Fibroblast of mammary gland (primary cell): ENCODE results near the gene CLDN6.
"Not testable (repeated sequence)": the region's sequence is repeated elsewhere in the genome, so short reads cannot be mapped to it uniquely, and the experiment has no call there.

ENCODE experiments used
- DNase-seq: peaks from one replicate; pipeline ENCODE4 v3.0.0-alpha.2; 2010; ENCODE audit warnings: low read depth
- H3K4me3 ChIP-seq: 2 replicates; pipeline ENCODE4 v1.5.1; 2011; ENCODE audit warnings: low read depth, mild to moderate bottlenecking, low read length, moderate library complexity; ENCODE audit not compliant: control insufficient read depth
- TF ChIP-seq, protein P1 (sequence below): conservative IDR thresholded peaks from 2 replicates; pipeline ENCODE4 v1.5.1; 2011; ENCODE audit warnings: low read depth, low read length, inconsistent platforms; ENCODE audit not compliant: control insufficient read depth, insufficient read depth

Gene CLDN6

DNA sequence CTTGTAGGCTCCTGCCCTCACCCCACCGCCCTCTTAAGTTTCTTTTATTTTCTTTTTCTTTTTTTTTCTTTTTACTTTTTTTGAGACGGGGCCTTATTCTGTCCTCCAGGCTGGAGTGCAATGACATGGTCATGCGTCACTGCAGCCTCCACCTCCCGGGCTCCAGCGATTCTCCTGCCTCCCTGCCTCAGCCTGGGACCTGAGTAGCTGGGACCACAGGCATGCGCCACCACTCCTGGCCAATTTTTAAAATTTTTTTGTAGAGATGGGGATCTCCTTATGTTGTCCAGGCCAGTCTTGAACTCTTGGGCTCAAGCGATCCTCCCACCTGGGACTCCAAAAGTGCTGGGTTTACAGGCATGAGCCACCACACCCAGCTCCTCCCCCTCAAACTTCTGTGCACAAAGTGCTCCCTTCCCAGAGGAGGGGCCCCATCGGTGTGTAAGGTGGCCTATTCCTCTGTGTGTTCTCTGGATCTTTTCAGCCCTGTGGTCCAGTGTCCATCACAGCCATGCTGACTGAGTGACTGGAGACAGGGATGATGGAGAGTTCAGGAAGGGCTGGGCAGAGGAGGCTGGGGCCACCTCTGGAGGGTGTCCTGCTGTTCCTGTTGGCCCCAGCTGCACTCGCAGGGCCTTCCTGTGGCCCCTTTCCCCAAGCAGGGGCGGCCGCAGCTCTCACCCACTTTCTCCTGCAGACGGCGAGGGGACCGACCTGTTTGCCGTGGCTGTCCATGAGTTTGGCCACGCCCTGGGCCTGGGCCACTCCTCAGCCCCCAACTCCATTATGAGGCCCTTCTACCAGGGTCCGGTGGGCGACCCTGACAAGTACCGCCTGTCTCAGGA is 38.6 kb upstream of the CLDN6 start:
- H3K4me3 ChIP-seq = no peak overlapping the region
- no peak for DNase-seq
- TF ChIP-seq, protein P1, sequence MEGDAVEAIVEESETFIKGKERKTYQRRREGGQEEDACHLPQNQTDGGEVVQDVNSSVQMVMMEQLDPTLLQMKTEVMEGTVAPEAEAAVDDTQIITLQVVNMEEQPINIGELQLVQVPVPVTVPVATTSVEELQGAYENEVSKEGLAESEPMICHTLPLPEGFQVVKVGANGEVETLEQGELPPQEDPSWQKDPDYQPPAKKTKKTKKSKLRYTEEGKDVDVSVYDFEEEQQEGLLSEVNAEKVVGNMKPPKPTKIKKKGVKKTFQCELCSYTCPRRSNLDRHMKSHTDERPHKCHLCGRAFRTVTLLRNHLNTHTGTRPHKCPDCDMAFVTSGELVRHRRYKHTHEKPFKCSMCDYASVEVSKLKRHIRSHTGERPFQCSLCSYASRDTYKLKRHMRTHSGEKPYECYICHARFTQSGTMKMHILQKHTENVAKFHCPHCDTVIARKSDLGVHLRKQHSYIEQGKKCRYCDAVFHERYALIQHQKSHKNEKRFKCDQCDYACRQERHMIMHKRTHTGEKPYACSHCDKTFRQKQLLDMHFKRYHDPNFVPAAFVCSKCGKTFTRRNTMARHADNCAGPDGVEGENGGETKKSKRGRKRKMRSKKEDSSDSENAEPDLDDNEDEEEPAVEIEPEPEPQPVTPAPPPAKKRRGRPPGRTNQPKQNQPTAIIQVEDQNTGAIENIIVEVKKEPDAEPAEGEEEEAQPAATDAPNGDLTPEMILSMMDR = no peak

DNA sequence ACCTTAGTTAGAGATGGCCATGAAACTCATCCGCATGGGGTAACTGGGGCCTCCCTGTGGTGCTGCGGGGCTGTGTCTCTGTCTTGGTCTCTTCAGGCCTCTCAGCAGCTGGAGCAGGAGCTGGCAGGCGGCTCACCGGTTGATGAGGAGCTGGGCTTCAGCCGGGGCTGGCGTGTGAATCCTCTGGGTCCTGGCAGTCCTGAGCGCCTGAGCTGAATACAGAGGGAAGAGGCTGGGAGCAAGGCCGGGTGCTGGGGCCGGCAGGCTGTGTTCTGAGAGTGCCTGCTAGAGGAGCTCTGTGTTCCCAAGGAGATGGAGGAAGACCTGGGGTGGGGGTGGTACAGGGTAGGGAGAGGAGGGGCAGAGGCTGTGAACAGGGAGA is 37.7 kb upstream of the CLDN6 start:
- not testable (repeated sequence) for H3K4me3 ChIP-seq, DNase-seq

DNA sequence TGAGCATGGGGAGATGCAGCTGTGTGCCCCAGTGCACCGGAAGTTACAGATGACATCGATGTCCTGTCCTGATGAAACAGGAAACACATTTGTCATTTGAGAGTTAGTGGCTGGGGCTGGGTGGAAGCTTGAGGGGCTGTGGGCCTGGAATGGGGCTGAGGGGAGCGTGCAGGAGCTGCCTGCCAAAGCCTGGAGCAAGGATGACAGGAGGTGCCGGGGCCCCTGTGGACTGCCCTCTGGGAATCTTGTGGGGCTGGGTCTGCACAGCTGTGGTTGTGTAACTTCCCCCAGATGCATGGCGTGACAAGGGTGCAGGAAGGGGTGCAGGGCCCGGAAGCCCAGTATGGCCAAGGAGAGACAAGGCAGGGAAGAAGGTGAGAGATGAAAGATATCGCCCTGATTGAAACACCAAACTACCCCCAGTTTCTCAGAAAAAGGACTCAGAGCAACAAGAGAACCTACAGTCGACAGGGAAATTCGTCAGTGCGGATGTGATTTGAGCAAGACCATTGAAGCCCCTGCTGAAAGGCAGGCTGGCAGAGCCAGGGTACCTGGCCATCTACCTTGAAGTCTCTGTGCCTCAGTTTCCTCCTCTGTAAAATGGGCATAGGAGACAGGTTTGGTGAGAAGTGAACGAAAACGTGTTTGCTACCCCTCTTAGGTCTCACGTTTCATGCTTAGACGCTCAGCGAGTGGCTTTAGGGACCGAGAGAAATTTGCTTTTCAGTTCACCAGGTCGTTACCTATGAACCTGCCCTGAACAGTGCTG is 37.2 kb upstream of the CLDN6 start:
- TF ChIP-seq, protein P1 = no peak
- DNase-seq = no peak
- no peak overlapping the region for H3K4me3 ChIP-seq

DNA sequence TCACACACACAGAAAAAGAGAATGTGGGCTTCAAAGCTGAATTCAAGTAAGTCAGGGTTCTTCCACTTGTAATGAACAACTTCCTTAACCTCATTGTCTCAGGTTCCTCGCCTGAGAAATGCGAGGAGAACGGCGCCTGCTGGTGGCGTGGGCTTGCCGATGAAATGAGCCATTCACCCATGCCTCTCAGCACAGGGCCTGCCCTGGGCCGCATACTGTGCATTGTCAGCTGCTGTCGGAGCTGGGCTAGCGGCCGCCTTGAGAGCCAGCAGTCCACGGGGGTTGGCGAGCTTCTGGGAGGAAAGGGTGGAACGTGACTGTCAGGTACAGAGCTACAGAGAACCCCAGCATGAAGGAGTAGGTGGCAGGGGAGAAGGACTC is 35.3 kb upstream of the CLDN6 start:
- not testable (repeated sequence) for DNase-seq, H3K4me3 ChIP-seq

DNA sequence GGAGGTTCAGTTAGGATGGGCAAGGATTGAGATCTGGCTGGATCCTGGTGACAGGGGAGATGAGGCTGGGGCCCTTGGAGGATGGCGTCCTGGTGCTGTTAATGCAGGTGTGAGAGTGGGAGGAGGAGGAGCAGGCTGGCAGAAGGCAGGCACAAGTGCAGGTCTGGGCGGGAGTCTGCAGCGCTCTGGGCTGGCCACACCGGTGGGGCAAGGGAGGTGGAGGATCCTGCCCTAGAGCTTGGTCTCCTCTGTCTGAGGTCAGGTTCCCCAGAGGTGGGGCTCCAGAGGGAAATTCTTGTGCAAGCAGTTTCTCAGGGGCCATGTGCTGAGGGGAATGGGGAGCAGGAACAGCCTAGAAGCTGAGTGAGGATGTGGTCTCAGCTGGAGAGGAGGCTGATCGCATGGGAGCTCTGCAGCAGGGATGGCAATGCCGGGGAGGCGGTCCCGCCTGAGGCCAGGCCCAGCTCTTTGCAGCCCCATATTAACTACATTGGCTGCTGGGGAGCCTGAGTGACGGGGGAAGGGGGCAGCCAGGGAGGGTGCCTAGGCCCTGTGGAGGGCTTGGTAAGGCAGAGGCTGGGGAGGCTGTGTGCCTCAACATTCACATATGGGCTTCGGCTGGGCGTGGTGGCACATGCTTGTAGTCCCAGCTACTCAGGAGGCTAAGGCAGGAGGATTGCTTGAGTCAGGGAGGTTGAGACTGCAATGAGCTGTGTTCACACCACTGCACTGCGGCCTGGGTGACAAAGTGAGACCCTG is 34.8 kb upstream of the CLDN6 start:
- not testable (repeated sequence) for DNase-seq, H3K4me3 ChIP-seq

DNA sequence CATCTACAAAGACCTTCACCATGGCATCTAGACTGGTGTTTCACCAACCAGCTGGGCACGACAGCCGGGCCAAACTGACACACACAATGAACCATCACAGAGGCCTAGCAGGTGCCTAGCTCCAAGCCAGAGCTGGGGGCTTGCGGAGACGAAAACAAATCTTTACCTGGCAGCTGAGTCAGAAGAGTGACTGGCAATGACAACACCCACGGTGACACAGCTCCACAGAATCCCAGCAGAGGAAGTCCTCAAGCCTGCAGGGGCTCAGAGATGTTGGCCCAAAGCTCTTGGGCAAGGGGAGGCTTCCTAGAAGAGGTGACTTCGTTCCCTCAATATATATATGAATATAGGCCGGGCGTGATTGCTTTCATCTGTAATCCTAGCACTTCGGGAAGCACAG is 33.5 kb upstream of the CLDN6 start:
- TF ChIP-seq, protein P1 = no peak
- no peak for DNase-seq
- H3K4me3 ChIP-seq = no peak overlapping the region

DNA sequence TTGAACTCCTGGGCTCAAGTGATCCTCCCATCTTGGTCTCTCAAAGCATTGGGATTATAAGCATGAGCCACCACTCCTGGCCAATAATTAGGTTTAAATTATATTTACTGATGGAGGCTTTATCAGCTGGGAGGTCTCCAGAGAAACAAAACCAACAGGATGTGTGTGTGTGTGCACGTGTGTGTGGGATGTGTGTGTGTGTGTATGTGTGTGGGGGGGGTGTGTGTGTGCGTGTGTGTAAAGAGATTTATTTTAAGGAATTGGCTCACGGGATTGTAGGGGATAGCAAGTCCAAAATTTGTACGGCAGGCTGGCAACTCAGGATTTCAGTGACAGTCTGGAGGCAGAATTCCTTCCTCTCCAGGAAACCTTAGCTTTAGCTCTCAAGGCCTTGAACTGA is 33.0 kb upstream of the CLDN6 start:
- H3K4me3 ChIP-seq = no peak overlapping the region
- TF ChIP-seq, protein P1 = no peak
- no peak for DNase-seq

DNA sequence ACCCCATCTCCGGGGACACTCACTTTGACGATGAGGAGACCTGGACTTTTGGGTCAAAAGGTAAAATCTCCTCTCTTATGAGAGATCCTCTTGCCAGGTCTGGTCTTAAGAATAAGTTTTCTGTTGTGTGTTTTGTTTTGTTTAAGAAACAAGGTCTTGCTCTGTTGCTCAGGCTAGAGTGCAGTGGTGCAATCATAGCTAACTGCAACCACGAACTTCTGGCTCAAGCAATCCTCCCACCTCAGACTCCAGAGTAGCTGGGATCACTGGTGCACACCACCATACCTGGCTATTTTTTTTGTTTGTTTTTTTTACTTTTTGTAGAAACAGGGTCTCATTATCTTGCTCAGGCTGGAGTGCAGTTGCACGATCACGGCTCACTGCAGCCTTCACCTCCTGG is 32.5 kb upstream of the CLDN6 start:
- H3K4me3 ChIP-seq = no peak overlapping the region
- TF ChIP-seq, protein P1 = no peak
- DNase-seq = no peak
